ENCODE results near the gene PALD1.
A peak's percentile ranks its signal among the peaks of the same experiment; 100 is the strongest.

The PALD1 gene

GRCh38 chr10:70558871-70559810, 80.6 kb downstream of the PALD1 start:
- peak; percentile 81 for DNase-seq

- DNase-seq: no peak
Observed at GRCh38 chr10:70559861-70560260, 81.3 kb downstream of the PALD1 start.

GRCh38 chr10:70560511-70560941, 82.0 kb downstream of the PALD1 start:
- no peak for DNase-seq

- DNase-seq: no peak
Observed at GRCh38 chr10:70561070-70561469, 82.5 kb downstream of the PALD1 start.

- DNase-seq: no peak
Observed at GRCh38 chr10:70561558-70561957, 83.0 kb downstream of the PALD1 start.

- no peak for DNase-seq
Observed at GRCh38 chr10:70562036-70562755, 83.6 kb downstream of the PALD1 start.

GRCh38 chr10:70563230-70563629, 84.7 kb downstream of the PALD1 start:
- DNase-seq: no peak

- DNase-seq: no peak
Observed at GRCh38 chr10:70564113-70564725, 85.7 kb downstream of the PALD1 start.

- no peak for DNase-seq
Observed at GRCh38 chr10:70564901-70565351, 86.4 kb downstream of the PALD1 start.

- no peak for DNase-seq
Observed at GRCh38 chr10:70565556-70566514, 87.3 kb downstream of the PALD1 start.

- DNase-seq: no peak
Observed at GRCh38 chr10:70566515-70567290, 88.1 kb downstream of the PALD1 start.

- no peak for DNase-seq
Observed at GRCh38 chr10:70567603-70568002, 89.0 kb downstream of the PALD1 start.

- DNase-seq: no peak
Observed at GRCh38 chr10:70568113-70568512, 89.5 kb downstream of the PALD1 start.

GRCh38 chr10:70568781-70569495, 90.4 kb downstream of the PALD1 start:
- DNase-seq: no peak

- no peak for DNase-seq
Observed at GRCh38 chr10:70571236-70571635, 92.7 kb downstream of the PALD1 start.

GRCh38 chr10:70571636-70572439, 93.3 kb downstream of the PALD1 start:
- no peak for DNase-seq

- DNase-seq: no peak
Observed at GRCh38 chr10:70573599-70574506, 95.3 kb downstream of the PALD1 start.

- no peak for DNase-seq
Observed at GRCh38 chr10:70575486-70575873, 96.9 kb downstream of the PALD1 start.

All from activated CD4-positive, alpha-beta T cell treated with anti-CD3 and anti-CD28 coated beads, Interleukin-2, Interleukin-6, amounts not matched to agents 100 ng/mL and 50 ng/mL, durations not matched to agents 16 hours and 8 hours (primary cell).